GM12878 (cell line): ENCODE measurements around the gene ARL4D. TPM values are rescaled to one million over a fixed set of nuclear protein-coding genes. Genes with fewer than 3 reads are reported as not detected.

Source experiments
- ATAC-seq: fragments of 200-7000 bp; cut with Tn5 transposase; 3 replicates; pipeline ENCODE4 v1.9.1; 2020; ENCODE audit warnings: mild to moderate bottlenecking, moderate library complexity
- BruUV-seq: library from RNA; stranded (reverse); fragments of 400-500 nt; replicated peaks from 2 replicates; lab custom pipeline; 2021; lab: Mats Ljungman, UMichigan
- CTCF ChIA-PET: fragments of 300-600 bp; sonication (Branson Sonifier 250); formaldehyde crosslinking; extraction: SDS; loops from one replicate; lab custom pipeline; 2021; ENCODE audit warnings: inconsistent platforms; lab: Yijun Ruan, JAX
- POLR2A ChIA-PET: fragments of 350-600 bp; formaldehyde crosslinking; extraction: SDS; loops from one replicate; lab custom pipeline; 2021; ENCODE audit warnings: inconsistent platforms; lab: Charles Lee
- RAD21 ChIA-PET: fragments of 300-600 bp; sonication (Branson Sonifier 250); formaldehyde crosslinking; loops from one replicate; lab custom pipeline; 2023; ENCODE audit warnings: antibody characterized with exemption; ENCODE audit not compliant: unreplicated experiment; lab: Charles Lee
- SMC1A ChIA-PET: fragments of 300-600 bp; sonication (Branson Sonifier 250); formaldehyde crosslinking; loops from one replicate; lab custom pipeline; 2023; ENCODE audit not compliant: unreplicated experiment, uncharacterized antibody; lab: Charles Lee
- DNase-seq: peaks from one replicate; pipeline ENCODE4 v3.0.0-alpha.2; 2011; ENCODE audit warnings: low read depth, low spot score
- FAIRE-seq: peaks from 3 replicates; lab custom pipeline; 2011; peaks lifted over from hg19 to GRCh38; lab: Jason Lieb, UNC
- H2AFZ ChIP-seq: 2 replicates; pipeline ENCODE4 v1.6.0; 2011; ENCODE audit warnings: low read depth, low read length, control low read depth; ENCODE audit not compliant: control insufficient read depth
- H3K27ac ChIP-seq: 2 replicates; pipeline ENCODE4 v1.5.1; 2011; ENCODE audit warnings: control low read depth; ENCODE audit not compliant: control insufficient read depth, insufficient read depth
- H3K27me3 ChIP-seq, 2 experiments: replicated peaks in 1 of 2; 2 replicates each; pipeline versions ENCODE4 v1.6.0 to v1.6.1; 2011; ENCODE audit warnings: low read length in 1 of 2; ENCODE audit not compliant: control insufficient read depth in 2 of 2, insufficient read depth in 2 of 2
- H3K36me3 ChIP-seq, 2 experiments: 2 replicates each; pipeline ENCODE4 v1.5.1; 2011; ENCODE audit warnings: low read length in 1 of 2; ENCODE audit not compliant: control insufficient read depth in 2 of 2, insufficient read depth in 2 of 2
- H3K4me1 ChIP-seq: 2 replicates; pipeline ENCODE4 v1.6.1; 2011; ENCODE audit warnings: mild to moderate bottlenecking, low read length, moderate library complexity, mixed read lengths; ENCODE audit not compliant: control insufficient read depth, insufficient read depth
- H3K4me2 ChIP-seq: 2 replicates; pipeline ENCODE4 v1.6.0; 2011; ENCODE audit warnings: control low read depth; ENCODE audit not compliant: control insufficient read depth, insufficient read depth
- H3K4me3 ChIP-seq: fragments of 200-600 bp; sonication (generic); 2 replicates; pipeline ENCODE4 v1.5.1; 2016
- H3K79me2 ChIP-seq: 2 replicates; pipeline ENCODE4 v1.6.0; 2011; ENCODE audit warnings: low read length; ENCODE audit not compliant: control insufficient read depth, insufficient read depth
- H3K9ac ChIP-seq: 2 replicates; pipeline ENCODE4 v1.8.0; 2011; ENCODE audit warnings: low read length, control low read depth, mixed read lengths; ENCODE audit not compliant: control insufficient read depth, insufficient read depth
- H3K9me3 ChIP-seq: replicated peaks from 3 replicates; pipeline ENCODE4 v1.5.1; 2011; ENCODE audit warnings: mild to moderate bottlenecking, low read length; ENCODE audit not compliant: control insufficient read depth, insufficient read depth
- H4K20me1 ChIP-seq: 2 replicates; pipeline ENCODE4 v1.6.0; 2011; ENCODE audit not compliant: control insufficient read depth, insufficient read depth
- ASH2L ChIP-seq: fragments of 300-600, 200-600 bp; sonication (generic); IDR thresholded peaks from 2 replicates; pipeline ENCODE4 v1.6.1; 2017; ENCODE audit warnings: low read depth, mild to moderate bottlenecking, borderline replicate concordance
- DPF2 ChIP-seq: fragments of 450-650 bp; IDR thresholded peaks from 2 replicates; pipeline ENCODE4 v1.6.1; 2017; ENCODE audit warnings: mild to moderate bottlenecking
- ESRRA ChIP-seq: IDR thresholded peaks from 2 replicates; pipeline ENCODE4 v1.6.1; 2012; ENCODE audit warnings: mild to moderate bottlenecking, low read length, improper control_type of control experiment
- ETV6 ChIP-seq, 2 experiments: fragments of 450-650 bp in 1 of 2; IDR thresholded peaks in 1 of 2; conservative IDR thresholded peaks in 1 of 2; 2 replicates each; pipeline ENCODE4 v1.6.1; 2014; ENCODE audit warnings: antibody characterized with exemption in 1 of 2, borderline replicate concordance in 1 of 2, low read depth in 1 of 2, mild to moderate bottlenecking in 1 of 2, moderate library complexity in 1 of 2
- IKZF2 ChIP-seq, 2 experiments: fragments of 450-650 bp; IDR thresholded peaks; 2 replicates each; pipeline ENCODE4 v1.6.1; 2017; ENCODE audit warnings: mild to moderate bottlenecking in 2 of 2, moderate library complexity in 2 of 2
- IRF3 ChIP-seq: fragments of 450-650 bp; IDR thresholded peaks from 2 replicates; pipeline ENCODE4 v1.6.1; 2014; ENCODE audit warnings: mild to moderate bottlenecking
- PKNOX1 ChIP-seq: fragments of 450-650 bp; IDR thresholded peaks from 2 replicates; pipeline ENCODE4 v1.6.1; 2016; ENCODE audit warnings: mild to moderate bottlenecking
- PRDM15 ChIP-seq: fragments of 450-650 bp; formaldehyde crosslinking; IDR thresholded peaks from 2 replicates; pipeline ENCODE4 v1.4.0; 2020; ENCODE audit warnings: mild to moderate bottlenecking, moderate library complexity
- USF2 ChIP-seq: IDR thresholded peaks from 2 replicates; pipeline ENCODE4 v1.6.1; 2011; ENCODE audit warnings: low read depth, low read length, improper control_type of control experiment, borderline replicate concordance
- ZNF217 ChIP-seq: fragments of 450-650 bp; IDR thresholded peaks from 2 replicates; pipeline ENCODE4 v1.6.1; 2017; ENCODE audit warnings: antibody characterized with exemption, mild to moderate bottlenecking
- ZZZ3 ChIP-seq: IDR thresholded peaks from 2 replicates; pipeline ENCODE4 v1.6.1; 2011; ENCODE audit warnings: low read depth; ENCODE audit not compliant: control insufficient read depth, insufficient read length
- WGBS: methylation state at CpG from one replicate; pipeline ENCODE4 v1.1.6; 2016; ENCODE audit warnings: low lambda C conversion rate; ENCODE audit not compliant: insufficient replicate concordance, insufficient coverage; ENCODE audit errors: missing lambda C conversion rate; 5-methylcytosine and 5-hydroxymethylcytosine counted together
- in situ Hi-C: fragments of 300-500 bp; cut with MboI; formaldehyde crosslinking; loops from 9 replicates; pipeline ENCODE4 v1.14.3; 2018; ENCODE audit warnings: mixed read lengths
- intact Hi-C: fragments of 100-400 bp; cut with micrococcal nuclease; formaldehyde crosslinking; loops from one replicate; pipeline ENCODE4 v1.14.2; 2022; ENCODE audit not compliant: unreplicated experiment
- polyA plus RNA-seq, 11 experiments: library from polyadenylated mRNA; depleted of rRNA in 4 of 11; unstranded in 6 of 11; stranded (reverse) in 5 of 11; fragments of >200 nt; fragmentation: Nextera tagmentation in 4 of 11; fragmentation: Illumina TruSeq in 1 of 11; extraction: Ambion mirVana in 4 of 11; extraction: Trizol in 1 of 11; gene quantifications; 1 replicate in 1 of 11; 2 replicates in 10 of 11; pipeline versions ENCODE4 v1.2.1 to v1.2.3, GENCODE V29; 2011 to 2016; ENCODE audit warnings: inconsistent platforms in 2 of 11, missing spikeins in 2 of 11, low read depth in 1 of 11
- total RNA-seq, 4 experiments: library from RNA; depleted of rRNA in 3 of 4; stranded (reverse); fragments of >200 nt in 3 of 4; fragmentation: Illumina TruSeq in 1 of 4; extraction: Trizol in 1 of 4; gene quantifications; 2 replicates each; pipeline versions ENCODE4 v1.2.1 to v1.2.3, GENCODE V29; 2013 to 2021

The ARL4D gene
- total and polyA plus RNA-seq, 10 of the 15 experiments (the other 5 are each of a cell fraction or from before 2014, with no cell fraction given) = 0.10 to 1.5 (median 0.75) TPM

GRCh38 chr17:43427362-43428043 lies 28.7 kb downstream of the ARL4D start (continued):
- TF ChIP-seq IRF3 (no peak), ASH2L (no peak)

- ChIA-PET SMC1A (no interaction called here), RAD21 (no interaction called here), CTCF (no interaction called here), POLR2A (interaction anchor here (1.1 kb wide), 1 partner anchor 13 kb away, joined by 3 read pairs; no protein-coding TSS in a partner anchor)
- no TSS peak for BruUV-seq
- no peaks in the 10 kb centered on the region for H3K36me3 ChIP-seq
- H3K27me3 ChIP-seq = no peaks in the 10 kb centered on the region; a peak in 1 of 4 replicates
- no peaks in the 10 kb centered on the region for H3K9me3 ChIP-seq
- H3K4me2 ChIP-seq = no peak overlapping the region
- intact Hi-C loops (no loop called here), in situ Hi-C loops (no loop called here)
- ATAC-seq (no peak), FAIRE-seq (no peak), DNase-seq (no peak)
- H3K4me1 ChIP-seq = no peaks in the 10 kb centered on the region
- H3K27ac ChIP-seq = no peak overlapping the region
- H2AFZ ChIP-seq = no peak overlapping the region
- no peak overlapping the region for H3K9ac ChIP-seq
- H3K79me2 ChIP-seq = no peaks in the 10 kb centered on the region
- no peaks in the 10 kb centered on the region for H4K20me1 ChIP-seq
- no peak overlapping the region for H3K4me3 ChIP-seq
- WGBS = 33% methylated on average over 5 of the region's 5 CpGs
- no peak for TF ChIP-seq IKZF2 (IDR thresholded peaks at IDR 0.05)
- TF ChIP-seq IRF3 = no peak
- no peak for TF ChIP-seq ZZZ3
- no peak for TF ChIP-seq USF2
- no peak for TF ChIP-seq ETV6 (conservative IDR thresholded peaks at IDR 0.05 in 1 of 2, IDR thresholded peaks at IDR 0.05 in 1 of 2; ENCODE audit: borderline replicate concordance in 1 of 2, low read depth in 1 of 2)
- no peak for TF ChIP-seq PKNOX1
- TF ChIP-seq ZNF217 = no peak
- TF ChIP-seq PRDM15 = no peak
- TF ChIP-seq ESRRA = no peak
- TF ChIP-seq DPF2 = no peak
Measured at GRCh38 chr17:43428524-43428923, 29.7 kb downstream of the ARL4D start.
